Measurements from ENCODE around the gene SYCP2L.

DNA sequence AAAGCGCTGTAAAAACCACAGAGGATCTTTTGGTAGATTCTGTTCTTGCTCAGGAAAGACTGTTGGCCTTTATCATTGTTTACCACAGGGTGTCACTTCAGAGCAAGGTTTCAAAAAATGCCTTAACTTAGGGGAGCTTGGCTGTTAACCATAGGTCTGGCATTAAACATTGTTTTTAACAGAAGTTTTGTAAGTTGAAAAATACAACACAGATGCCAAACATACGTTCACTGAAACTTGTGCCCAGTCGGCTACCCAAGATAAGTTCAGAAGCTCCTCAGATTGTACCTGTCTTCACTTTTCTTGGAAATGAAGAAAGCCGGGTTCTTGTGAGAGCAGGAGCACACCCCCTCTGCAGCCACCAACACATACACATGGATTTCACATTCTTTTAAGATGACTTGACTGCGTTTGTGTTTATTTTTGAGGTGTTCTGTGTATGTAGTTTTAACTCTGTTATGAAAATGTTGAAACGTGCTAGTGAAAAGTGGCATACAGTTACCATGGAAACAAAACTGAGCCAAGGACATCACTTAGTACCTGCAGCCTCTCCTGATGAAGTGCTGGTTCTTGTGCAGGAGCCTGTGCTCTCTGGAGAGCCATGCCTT, 64.9 kb downstream of the SYCP2L start:
- TF ChIP-seq, protein P1, sequence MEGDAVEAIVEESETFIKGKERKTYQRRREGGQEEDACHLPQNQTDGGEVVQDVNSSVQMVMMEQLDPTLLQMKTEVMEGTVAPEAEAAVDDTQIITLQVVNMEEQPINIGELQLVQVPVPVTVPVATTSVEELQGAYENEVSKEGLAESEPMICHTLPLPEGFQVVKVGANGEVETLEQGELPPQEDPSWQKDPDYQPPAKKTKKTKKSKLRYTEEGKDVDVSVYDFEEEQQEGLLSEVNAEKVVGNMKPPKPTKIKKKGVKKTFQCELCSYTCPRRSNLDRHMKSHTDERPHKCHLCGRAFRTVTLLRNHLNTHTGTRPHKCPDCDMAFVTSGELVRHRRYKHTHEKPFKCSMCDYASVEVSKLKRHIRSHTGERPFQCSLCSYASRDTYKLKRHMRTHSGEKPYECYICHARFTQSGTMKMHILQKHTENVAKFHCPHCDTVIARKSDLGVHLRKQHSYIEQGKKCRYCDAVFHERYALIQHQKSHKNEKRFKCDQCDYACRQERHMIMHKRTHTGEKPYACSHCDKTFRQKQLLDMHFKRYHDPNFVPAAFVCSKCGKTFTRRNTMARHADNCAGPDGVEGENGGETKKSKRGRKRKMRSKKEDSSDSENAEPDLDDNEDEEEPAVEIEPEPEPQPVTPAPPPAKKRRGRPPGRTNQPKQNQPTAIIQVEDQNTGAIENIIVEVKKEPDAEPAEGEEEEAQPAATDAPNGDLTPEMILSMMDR (IDR thresholded peaks at IDR 0.05; ENCODE audit: low read depth, low read length, poor library complexity, severe bottlenecking) = peak; percentile 22
- TF ChIP-seq EZH2phosphoT487 (IDR thresholded peaks at IDR 0.05; ENCODE audit: borderline replicate concordance, low read length) = no peak
